GM12892 (cell line): ENCODE results near the gene FGF1.

Source experiments
- DNase-seq: peaks from one replicate; pipeline ENCODE4 v3.0.0; 2011; ENCODE audit not compliant: insufficient read length
- FAIRE-seq: peaks from 2 replicates; lab custom pipeline; 2011; peaks lifted over from hg19 to GRCh38; lab: Jason Lieb, UNC
- POLR2A ChIP-seq: IDR thresholded peaks from 2 replicates; pipeline ENCODE4 v1.6.1; 2011; ENCODE audit warnings: low read depth, low read length, control low read depth
- POLR2AphosphoS5 ChIP-seq: IDR thresholded peaks from 2 replicates; pipeline ENCODE4 v1.6.1; 2011; ENCODE audit warnings: low read depth, low read length, control low read depth
- TAF1 ChIP-seq: IDR thresholded peaks from 2 replicates; pipeline ENCODE4 v1.6.1; 2011; ENCODE audit warnings: low read depth, mild to moderate bottlenecking, control low read depth, low read length, borderline replicate concordance

FGF1 gene

GRCh38 chr5:142713121-142713706, 27.3 kb upstream of the FGF1 start:
- TF ChIP-seq POLR2AphosphoS5 (no peak), POLR2A (no peak), TAF1 (no peak)
- FAIRE-seq (peak; percentile 88), DNase-seq (peak; percentile 55)

DNA sequence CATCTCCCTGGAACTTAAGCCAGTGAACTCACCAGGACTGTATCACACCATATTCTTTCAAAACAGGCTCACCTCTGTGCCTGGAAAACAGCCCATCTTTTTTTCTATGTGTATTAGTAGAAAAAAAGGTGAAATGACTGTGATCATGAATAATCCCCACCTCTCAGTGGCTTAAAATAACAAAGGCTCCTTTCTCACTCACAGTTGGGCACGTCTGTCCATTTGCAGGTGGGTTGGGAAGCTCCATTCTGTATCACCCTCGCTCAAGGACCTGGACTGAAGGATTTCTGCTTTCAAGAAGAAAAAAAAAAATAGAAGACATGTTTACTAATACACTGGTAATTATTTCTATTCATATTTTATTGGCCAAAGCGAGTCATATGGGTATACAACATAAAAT, 17.3 kb upstream of the FGF1 start:
- DNase-seq (no peak), FAIRE-seq (no peak)
- TF ChIP-seq POLR2AphosphoS5: no peak
- TF ChIP-seq POLR2A: no peak
- no peak for TF ChIP-seq TAF1

GRCh38 chr5:142701673-142702311, 15.9 kb upstream of the FGF1 start:
- DNase-seq (no peak), FAIRE-seq (no peak)
- TF ChIP-seq TAF1 (no peak), POLR2AphosphoS5 (no peak), POLR2A (no peak)

GRCh38 chr5:142700566-142700965, 14.7 kb upstream of the FGF1 start:
- DNase-seq: no peak
- no peak for FAIRE-seq
- TF ChIP-seq POLR2A (no peak), POLR2AphosphoS5 (no peak), TAF1 (no peak)

GRCh38 chr5:142699184-142699720, 13.4 kb upstream of the FGF1 start:
- peak; percentile 69 for FAIRE-seq
- TF ChIP-seq POLR2A (no peak), POLR2AphosphoS5 (no peak), TAF1 (no peak)

DNA sequence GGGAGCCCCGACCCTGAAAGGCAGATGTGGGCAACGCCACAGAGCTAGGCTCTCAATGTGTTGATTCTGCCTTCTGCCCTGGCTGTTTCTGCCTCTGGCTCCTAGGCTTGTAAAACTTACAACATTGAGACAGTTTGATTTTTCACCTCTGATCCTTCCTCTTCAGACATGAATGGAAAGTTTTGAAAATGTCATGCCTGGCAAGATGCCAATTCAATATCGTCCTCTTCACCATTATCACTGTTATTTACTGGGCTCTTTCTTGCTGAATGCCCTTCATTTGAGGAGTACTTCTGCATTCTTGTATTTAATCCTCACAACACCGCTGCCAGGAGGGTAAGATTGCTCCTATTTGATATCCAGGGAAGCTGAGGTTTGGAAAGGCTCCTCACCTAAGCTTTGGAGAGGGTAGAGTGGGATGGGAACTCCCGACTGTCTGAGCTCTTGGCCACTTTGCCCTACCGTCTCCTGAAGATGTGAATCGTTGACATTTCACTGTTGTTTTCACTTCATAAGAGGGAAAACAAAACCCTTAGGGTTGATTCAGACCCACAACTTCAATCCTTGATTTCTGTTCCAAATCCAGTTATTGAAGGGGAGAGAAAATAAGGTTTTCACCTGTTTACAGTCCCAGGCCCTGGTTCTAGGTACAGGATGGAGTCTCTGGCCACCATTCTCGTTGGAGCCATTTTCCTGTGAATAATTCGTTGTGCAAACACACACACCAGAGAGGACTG, 12.7 kb upstream of the FGF1 start:
- TF ChIP-seq POLR2A: no peak
- no peak for TF ChIP-seq TAF1
- TF ChIP-seq POLR2AphosphoS5: no peak
- DNase-seq (no peak), FAIRE-seq (peak; percentile 33)

More at GRCh38 chr5:142699184-142699720, 13.4 kb upstream of the FGF1 start:
- peak; percentile 23 for DNase-seq

- FAIRE-seq: no peak
- TF ChIP-seq TAF1: no peak
- TF ChIP-seq POLR2A: no peak
- TF ChIP-seq POLR2AphosphoS5: no peak
- DNase-seq: no peak
Measured at GRCh38 chr5:142697356-142698255, 11.7 kb upstream of the FGF1 start.

DNA sequence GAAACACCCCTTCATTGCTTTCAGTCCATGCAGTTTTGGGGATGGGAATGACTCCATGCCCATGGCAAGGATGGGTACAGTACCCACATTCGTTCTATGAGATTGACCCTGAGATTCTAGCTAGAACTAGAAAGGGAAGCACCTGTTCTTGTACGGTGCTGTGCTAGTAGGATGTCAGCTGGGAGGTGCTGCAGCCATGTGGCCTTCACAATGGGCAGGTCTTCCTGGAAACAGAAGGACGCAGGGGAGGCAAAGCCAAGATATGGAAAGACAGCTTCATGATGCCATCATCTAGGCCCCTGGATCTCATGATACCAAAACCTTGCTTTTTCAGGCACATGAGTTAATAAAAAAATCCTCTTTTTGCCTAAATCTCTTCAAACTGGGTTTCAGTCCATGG, 10.5 kb upstream of the FGF1 start:
- FAIRE-seq: no peak
- DNase-seq: no peak
- no peak for TF ChIP-seq TAF1
- TF ChIP-seq POLR2A: no peak
- no peak for TF ChIP-seq POLR2AphosphoS5

- DNase-seq: no peak
- TF ChIP-seq POLR2AphosphoS5: no peak
- TF ChIP-seq TAF1: no peak
- no peak for TF ChIP-seq POLR2A
- FAIRE-seq: no peak
Measured at GRCh38 chr5:142694092-142694856, 8.4 kb upstream of the FGF1 start.

- no peak for TF ChIP-seq POLR2A
- TF ChIP-seq TAF1: no peak
- TF ChIP-seq POLR2AphosphoS5: no peak
- FAIRE-seq: no peak
- no peak for DNase-seq
Measured at GRCh38 chr5:142692321-142692894, 6.5 kb upstream of the FGF1 start.
